Mononuclear cell (primary cell): ENCODE data around the gene MAP3K5. TPM values are rescaled to one million over a fixed set of nuclear protein-coding genes. Genes with fewer than 3 reads are reported as not detected.
A peak's percentile ranks its signal among the peaks of the same experiment; 100 is the strongest.

Source experiments
- H3K27me3 ChIP-seq: 2 replicates; pipeline ENCODE4 v1.6.0; 2011; ENCODE audit warnings: low read length, control low read depth; ENCODE audit not compliant: insufficient read depth
- H3K4me1 ChIP-seq: 2 replicates; pipeline ENCODE4 v1.5.1; 2011; ENCODE audit warnings: mild to moderate bottlenecking, low read length, control low read depth; ENCODE audit not compliant: insufficient read depth
- H3K4me3 ChIP-seq: 2 replicates; pipeline ENCODE4 v1.5.1; 2011; ENCODE audit warnings: mild to moderate bottlenecking, low read length, moderate library complexity
- H3K9me3 ChIP-seq: 2 replicates; pipeline ENCODE4 v1.5.1; 2011; ENCODE audit warnings: low read depth, mild to moderate bottlenecking, control low read depth, low read length
- total RNA-seq: library from RNA; depleted of rRNA; stranded (reverse); fragments of >200 nt; gene quantifications from one replicate; pipeline ENCODE4 v1.2.3, GENCODE V29; 2012

MAP3K5 gene
- total RNA-seq, 1 donor = 27.8 TPM

- H3K4me1 ChIP-seq = peaks cover 9% of the 10 kb centered on the region
- H3K9me3 ChIP-seq = no peaks in the 10 kb centered on the region
- H3K27me3 ChIP-seq = no peaks in the 10 kb centered on the region
- no peak overlapping the region for H3K4me3 ChIP-seq
These were observed 228.7 kb downstream of the MAP3K5 start for GRCh38 chr6:136563386-136564152.

GRCh38 chr6:136562211-136562610 is 230.1 kb downstream of the MAP3K5 start:
- no peak overlapping the region for H3K4me3 ChIP-seq
- H3K9me3 ChIP-seq = no peaks in the 10 kb centered on the region
- no peaks in the 10 kb centered on the region for H3K27me3 ChIP-seq
- peaks cover 9% of the 10 kb centered on the region for H3K4me1 ChIP-seq

GRCh38 chr6:136553166-136553787 is 239.0 kb downstream of the MAP3K5 start:
- H3K4me1 ChIP-seq = peaks cover 15% of the 10 kb centered on the region
- no peak overlapping the region for H3K4me3 ChIP-seq
- peaks cover 22% of the 10 kb centered on the region for H3K27me3 ChIP-seq
- H3K9me3 ChIP-seq = no peaks in the 10 kb centered on the region

GRCh38 chr6:136552054-136552453 is 240.2 kb downstream of the MAP3K5 start:
- H3K9me3 ChIP-seq = no peaks in the 10 kb centered on the region
- peaks cover 32% of the 10 kb centered on the region for H3K27me3 ChIP-seq
- H3K4me1 ChIP-seq = peaks cover 15% of the 10 kb centered on the region
- no peak overlapping the region for H3K4me3 ChIP-seq

GRCh38 chr6:136551103-136551502 is 241.2 kb downstream of the MAP3K5 start:
- no peak overlapping the region for H3K4me3 ChIP-seq
- H3K27me3 ChIP-seq = peaks cover 41% of the 10 kb centered on the region
- peaks cover 15% of the 10 kb centered on the region for H3K4me1 ChIP-seq
- H3K9me3 ChIP-seq = no peaks in the 10 kb centered on the region

GRCh38 chr6:136550330-136551071 is 241.8 kb downstream of the MAP3K5 start, which contains the start of gene MAP7:
TSS of gene MAP7 (minus strand) at chr6:136550422. CDS start at chr6:136550408, 14 bp downstream.
- Histone ChIP-seq H3K27me3 (peaks cover 41% of the 10 kb centered on the region), H3K4me3 (peak within 1 kb of the TSS; percentile 49), H3K9me3 (no peaks in the 10 kb centered on the region), H3K4me1 (peaks cover 15% of the 10 kb centered on the region)

- peaks cover 15% of the 10 kb centered on the region for H3K4me1 ChIP-seq
- peak overlapping the region; percentile 49 for H3K4me3 ChIP-seq
- peaks cover 43% of the 10 kb centered on the region for H3K27me3 ChIP-seq
- H3K9me3 ChIP-seq = no peaks in the 10 kb centered on the region
These were observed 242.3 kb downstream of the MAP3K5 start for GRCh38 chr6:136550045-136550329.

- no peaks in the 10 kb centered on the region for H3K9me3 ChIP-seq
- H3K4me3 ChIP-seq = peak overlapping the region; percentile 49
- H3K4me1 ChIP-seq = peaks cover 15% of the 10 kb centered on the region
- peaks cover 44% of the 10 kb centered on the region for H3K27me3 ChIP-seq
These were observed 242.8 kb downstream of the MAP3K5 start for GRCh38 chr6:136549300-136550044.

GRCh38 chr6:136548582-136549299 is 243.5 kb downstream of the MAP3K5 start:
- H3K4me3 ChIP-seq = no peak overlapping the region
- no peaks in the 10 kb centered on the region for H3K9me3 ChIP-seq
- peaks cover 15% of the 10 kb centered on the region for H3K4me1 ChIP-seq
- peaks cover 50% of the 10 kb centered on the region for H3K27me3 ChIP-seq

GRCh38 chr6:136547871-136548270 is 244.4 kb downstream of the MAP3K5 start:
- Histone ChIP-seq H3K4me1 (peaks cover 15% of the 10 kb centered on the region), H3K27me3 (peaks cover 50% of the 10 kb centered on the region), H3K9me3 (no peaks in the 10 kb centered on the region), H3K4me3 (no peak overlapping the region)

GRCh38 chr6:136547336-136547735 is 244.9 kb downstream of the MAP3K5 start:
- no peak overlapping the region for H3K4me3 ChIP-seq
- peaks cover 15% of the 10 kb centered on the region for H3K4me1 ChIP-seq

GRCh38 chr6:136546331-136546730 is 245.9 kb downstream of the MAP3K5 start:
- Histone ChIP-seq H3K9me3 (no peaks in the 10 kb centered on the region), H3K27me3 (peaks cover 50% of the 10 kb centered on the region), H3K4me1 (peaks cover 15% of the 10 kb centered on the region), H3K4me3 (no peak overlapping the region)

More at GRCh38 chr6:136547336-136547735, 244.9 kb downstream of the MAP3K5 start:
- no peaks in the 10 kb centered on the region for H3K9me3 ChIP-seq
- H3K27me3 ChIP-seq = peaks cover 50% of the 10 kb centered on the region

- no peaks in the 10 kb centered on the region for H3K9me3 ChIP-seq
- peaks cover 39% of the 10 kb centered on the region for H3K27me3 ChIP-seq
- H3K4me3 ChIP-seq = no peak overlapping the region
- peaks cover 1% of the 10 kb centered on the region for H3K4me1 ChIP-seq
These were observed 248.0 kb downstream of the MAP3K5 start for GRCh38 chr6:136544326-136544725.

- Histone ChIP-seq H3K27me3 (peaks cover 12% of the 10 kb centered on the region), H3K9me3 (no peaks in the 10 kb centered on the region), H3K4me1 (no peaks in the 10 kb centered on the region)
These were observed 250.9 kb downstream of the MAP3K5 start for GRCh38 chr6:136541395-136541794.

More at GRCh38 chr6:136541395-136541794, 250.9 kb downstream of the MAP3K5 start:
- no peak overlapping the region for H3K4me3 ChIP-seq
